Spinal cord (tissue), 10 donors: ENCODE data around the gene YY1. TPM values are rescaled to one million over a fixed set of nuclear protein-coding genes. Genes with fewer than 3 reads are reported as not detected.

Experiments used
- DNase-seq, 6 donors: peaks; one replicate each; pipeline versions ENCODE4 v3.0.0 to v3.0.0-alpha.2; 2013 to 2015; ENCODE audit warnings: low spot score in 6 of 6, low read depth in 4 of 6
- H3K27ac ChIP-seq: one replicate; pipeline ENCODE4 v1.5.1; 2013; ENCODE audit warnings: low read depth, low read length, control low read depth
- H3K27me3 ChIP-seq: one replicate; pipeline ENCODE4 v1.6.1; 2013; ENCODE audit warnings: low read length; ENCODE audit not compliant: control insufficient read depth, insufficient read depth
- H3K36me3 ChIP-seq: one replicate; pipeline ENCODE4 v1.6.1; 2013; ENCODE audit warnings: low read length; ENCODE audit not compliant: control insufficient read depth, insufficient read depth
- H3K4me1 ChIP-seq: one replicate; pipeline ENCODE4 v1.6.1; 2013; ENCODE audit warnings: low read length; ENCODE audit not compliant: control insufficient read depth, insufficient read depth
- H3K4me3 ChIP-seq: one replicate; pipeline ENCODE4 v1.5.1; 2013; ENCODE audit warnings: low read depth, low read length, control low read depth
- H3K9me3 ChIP-seq: one replicate; pipeline ENCODE4 v1.6.1; 2013; ENCODE audit warnings: low read length; ENCODE audit not compliant: control insufficient read depth, insufficient read depth
- WGBS: methylation state at CpG from one replicate; pipeline ENCODE4 v1.1.5; 2013; ENCODE audit warnings: missing lambda C conversion rate; ENCODE audit not compliant: insufficient coverage; 5-methylcytosine and 5-hydroxymethylcytosine counted together
- polyA plus RNA-seq, 2 donors: library from polyadenylated mRNA; unstranded; fragments of 120-200 nt; gene quantifications; one replicate each; pipeline ENCODE4 v1.2.1, GENCODE V29; 2013; ENCODE audit not compliant: insufficient read length in 2 of 2
- total RNA-seq, 2 donors: library from RNA; depleted of rRNA in 1 of 2; stranded (reverse); fragments of 120-200 nt in 1 of 2; fragments of >200 nt in 1 of 2; gene quantifications; one replicate each; pipeline versions ENCODE4 v1.2.3 to v1.2.4, GENCODE V29; 2013 to 2014
- donor health status: healthy.

YY1 gene
- total and polyA plus RNA-seq, 4 donors, result 55.0 to 83.7 (median 67.1) TPM

DNA sequence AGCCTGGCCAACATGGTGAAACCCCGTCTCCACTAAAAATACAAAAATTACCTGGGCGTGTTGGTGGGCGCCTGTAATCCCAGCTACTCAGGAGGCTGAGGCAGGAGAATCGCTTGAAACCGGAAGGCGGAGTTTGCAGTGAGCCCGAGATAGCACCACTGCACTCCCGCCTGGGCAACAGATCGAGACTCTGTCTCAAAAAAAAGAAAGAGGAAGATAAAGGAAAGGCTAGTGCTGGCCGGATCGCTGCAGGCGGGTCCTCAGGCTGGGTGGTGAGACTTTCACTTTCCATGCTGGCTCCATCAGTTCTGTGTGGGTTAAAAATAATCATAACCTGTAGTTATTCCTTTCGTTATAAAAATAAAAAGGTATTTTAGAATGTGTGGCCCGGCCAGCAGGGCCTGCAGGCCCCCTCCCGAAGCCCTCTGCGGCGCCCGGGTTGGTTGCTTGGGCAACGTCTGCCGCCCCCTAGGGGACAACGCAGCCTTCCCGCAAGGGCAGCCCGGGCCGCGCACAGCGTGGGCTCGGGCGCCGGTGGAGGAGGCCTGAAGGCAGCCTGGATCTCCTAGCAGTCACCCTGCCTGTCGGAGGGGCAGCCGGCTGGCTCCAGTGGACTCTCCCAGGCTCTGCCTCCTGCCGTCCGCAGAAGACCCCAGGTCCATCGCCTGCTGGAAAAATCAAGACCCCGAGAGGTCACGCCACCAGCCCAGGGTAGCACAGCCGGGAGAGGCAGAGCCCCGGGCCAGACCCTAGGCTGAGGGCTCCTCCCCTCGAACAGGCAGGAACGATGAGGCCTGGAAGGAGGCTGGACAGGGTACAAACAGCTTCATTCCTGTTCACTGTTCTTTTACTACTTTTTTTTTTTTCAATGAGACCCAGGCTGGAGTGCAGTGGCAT is 79.2 kb downstream of the YY1 start:
- H3K4me1 ChIP-seq, result peaks cover 9% of the 10 kb centered on the region
- H3K36me3 ChIP-seq, result no peaks in the 10 kb centered on the region
- H3K9me3 ChIP-seq, result no peaks in the 10 kb centered on the region
- peak overlapping the region; percentile 21 for H3K4me3 ChIP-seq
- no peak overlapping the region for H3K27ac ChIP-seq
- DNase-seq, result peak in 2 of 6 donors; percentile 18 to 60
- WGBS, result 29% methylated on average over 34 of the region's 40 CpGs
- H3K27me3 ChIP-seq, result no peaks in the 10 kb centered on the region

DNA sequence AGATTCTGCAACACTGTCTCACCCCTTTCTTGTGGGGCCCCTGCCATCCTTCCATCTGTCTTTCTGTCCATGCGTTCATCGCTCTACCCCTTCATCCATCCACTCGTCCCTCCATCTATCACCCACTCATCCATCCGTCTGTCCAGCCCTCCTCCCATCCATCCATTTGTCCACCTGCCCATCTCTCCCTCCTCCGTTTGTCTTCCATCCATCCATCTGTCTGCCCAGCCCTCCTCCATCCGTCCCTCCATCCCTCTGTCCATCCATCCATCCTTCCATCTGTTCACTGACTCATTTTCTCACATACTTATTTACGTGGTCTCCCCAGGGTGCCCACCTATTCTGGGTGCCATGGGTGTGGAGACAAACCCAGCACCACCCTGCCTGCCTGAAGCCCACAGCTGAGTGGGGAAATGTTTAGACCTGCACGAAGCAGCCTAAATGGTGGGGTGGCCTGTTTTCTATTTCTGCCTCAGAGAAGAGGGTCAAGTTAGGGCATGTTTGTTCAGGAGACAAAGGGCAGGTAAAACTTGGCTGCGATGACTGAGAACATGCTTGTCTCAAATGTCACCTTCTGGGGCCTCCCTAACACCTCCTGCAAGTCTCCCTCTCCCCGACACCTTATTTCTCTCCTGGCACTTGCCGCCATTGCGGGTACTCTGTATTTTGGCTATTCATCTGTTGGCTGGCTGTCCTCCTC is 81.4 kb downstream of the YY1 start:
- peaks cover 9% of the 10 kb centered on the region for H3K4me1 ChIP-seq
- no peak overlapping the region for H3K27ac ChIP-seq
- H3K9me3 ChIP-seq, result no peaks in the 10 kb centered on the region
- no peak for DNase-seq
- no peaks in the 10 kb centered on the region for H3K27me3 ChIP-seq
- WGBS, result 94% methylated on average over 11 of the region's 12 CpGs
- no peak overlapping the region for H3K4me3 ChIP-seq
- H3K36me3 ChIP-seq, result no peaks in the 10 kb centered on the region

GRCh38 chr14:100321473-100322137 is 82.7 kb downstream of the YY1 start:
- Histone ChIP-seq H3K4me3 (no peak overlapping the region), H3K27ac (no peak overlapping the region), H3K4me1 (peaks cover 9% of the 10 kb centered on the region), H3K36me3 (no peaks in the 10 kb centered on the region), H3K9me3 (no peaks in the 10 kb centered on the region), H3K27me3 (no peaks in the 10 kb centered on the region)
- no peak for DNase-seq
- WGBS, result 81% methylated on average over 9 of the region's 9 CpGs

GRCh38 chr14:100322138-100322957 is 83.4 kb downstream of the YY1 start:
- Histone ChIP-seq H3K9me3 (no peaks in the 10 kb centered on the region), H3K4me3 (no peak overlapping the region), H3K27ac (no peak overlapping the region), H3K27me3 (no peaks in the 10 kb centered on the region), H3K36me3 (no peaks in the 10 kb centered on the region), H3K4me1 (peaks cover 9% of the 10 kb centered on the region)
- WGBS, result 84% methylated on average over 13 of the region's 15 CpGs
- no peak for DNase-seq

DNA sequence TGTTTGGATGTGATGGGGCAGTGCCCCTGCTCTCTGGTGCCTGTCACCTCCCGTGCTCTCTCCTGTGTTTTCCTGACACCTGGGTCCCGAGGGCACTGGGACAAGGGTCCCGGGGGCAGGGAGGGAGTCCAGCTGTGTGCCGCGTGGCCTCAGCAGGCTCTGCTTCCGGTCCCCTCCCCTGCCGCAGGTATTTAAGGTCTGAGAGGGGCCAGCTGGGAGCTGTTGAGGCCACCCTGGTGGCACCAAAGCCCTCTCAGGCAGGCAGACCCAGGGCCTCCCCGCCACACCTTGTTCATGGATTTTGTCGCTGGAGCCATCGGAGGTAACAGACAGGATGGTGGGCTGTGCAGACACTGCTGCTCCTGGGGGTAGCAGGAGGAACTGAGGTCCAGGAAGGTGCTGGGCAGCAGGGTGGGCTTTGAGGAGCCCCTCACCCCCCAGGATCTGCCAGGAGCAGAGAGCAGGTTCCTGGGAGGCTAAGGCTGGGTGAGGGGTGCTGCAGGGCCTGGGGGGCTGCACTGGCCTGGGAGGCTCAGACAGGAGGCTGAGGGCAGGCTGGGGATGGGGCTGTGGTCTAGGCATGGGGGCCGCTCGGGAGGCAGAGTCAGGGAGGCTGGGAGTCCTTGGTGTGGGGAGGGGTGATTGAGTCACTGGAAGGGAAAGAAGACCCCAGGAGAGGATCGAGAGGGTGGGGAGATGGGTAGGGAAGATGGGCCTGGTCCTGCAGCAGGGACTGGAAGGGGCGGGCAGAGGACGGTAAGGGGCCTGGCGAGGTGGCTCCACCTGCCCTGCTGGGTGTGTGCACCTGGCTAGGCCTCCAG is 84.4 kb downstream of the YY1 start, which contains the start of gene SLC25A47:
TSS of gene SLC25A47 (plus strand) at position 219 of the 821 bp plus-strand sequence. CDS start at position 295, 76 bp downstream.
- Histone ChIP-seq H3K4me3 (no peak within 1 kb of the TSS), H3K36me3 (no peaks in the 10 kb centered on the region), H3K27me3 (no peaks in the 10 kb centered on the region), H3K27ac (no peak within 1 kb of the TSS), H3K4me1 (peaks cover 2% of the 10 kb centered on the region), H3K9me3 (no peaks in the 10 kb centered on the region)
- 85% methylated on average over 16 of the region's 16 CpGs for WGBS
- DNase-seq, result no peak

DNA sequence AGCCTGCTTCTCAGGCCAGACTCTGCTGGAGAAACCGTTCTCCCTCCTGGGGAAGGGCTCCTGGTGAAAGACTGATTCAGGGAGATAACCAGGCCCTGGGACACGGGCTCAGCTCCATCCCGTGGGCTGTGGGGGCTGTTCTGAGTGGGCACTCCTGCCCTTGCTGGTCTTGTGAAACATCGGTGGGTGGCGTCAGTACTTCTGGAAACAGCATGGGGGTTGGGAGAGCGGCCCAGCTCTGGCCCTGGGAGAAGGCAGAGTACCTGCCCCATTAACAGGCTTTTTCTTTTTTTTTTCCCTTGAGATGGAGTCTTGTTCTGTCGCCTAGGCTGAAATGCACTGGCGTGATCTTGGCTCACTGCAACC is 85.0 kb downstream of the YY1 start:
- Histone ChIP-seq H3K36me3 (peaks cover 1% of the 10 kb centered on the region), H3K9me3 (no peaks in the 10 kb centered on the region), H3K4me3 (no peak overlapping the region), H3K27me3 (no peaks in the 10 kb centered on the region), H3K4me1 (no peaks in the 10 kb centered on the region), H3K27ac (no peak overlapping the region)
- WGBS, result 86% methylated on average over 8 of the region's 8 CpGs
- DNase-seq, result no peak

GRCh38 chr14:100325231-100325632 is 86.3 kb downstream of the YY1 start:
- H3K27ac ChIP-seq, result no peak overlapping the region
- WGBS, result 71% methylated on average over 17 of the region's 17 CpGs
- no peak overlapping the region for H3K4me3 ChIP-seq
- DNase-seq, result no peak
- H3K27me3 ChIP-seq, result no peaks in the 10 kb centered on the region
- no peaks in the 10 kb centered on the region for H3K9me3 ChIP-seq
- peaks cover 9% of the 10 kb centered on the region for H3K36me3 ChIP-seq
- no peaks in the 10 kb centered on the region for H3K4me1 ChIP-seq

DNA sequence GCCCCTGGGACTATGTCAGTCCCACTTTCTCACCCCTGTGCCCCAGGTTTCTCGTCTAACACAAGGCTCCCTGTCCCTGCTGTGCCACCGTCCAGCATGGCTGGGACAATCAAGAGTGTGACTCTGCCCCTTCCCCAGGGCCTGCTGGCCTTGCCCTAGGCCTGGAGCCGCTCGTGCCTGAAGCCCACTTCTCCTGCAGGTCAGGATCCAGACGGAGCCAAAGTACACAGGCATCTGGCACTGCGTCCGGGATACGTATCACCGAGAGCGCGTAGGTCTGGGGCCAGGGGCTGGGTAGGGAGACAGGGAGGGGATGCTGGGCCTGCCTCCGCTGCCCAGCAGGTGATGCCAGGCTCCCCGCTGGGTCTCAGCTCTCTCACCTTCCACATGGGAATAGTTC is 87.0 kb downstream of the YY1 start:
- no peak for DNase-seq
- 87% methylated on average over 12 of the region's 13 CpGs for WGBS
- Histone ChIP-seq H3K36me3 (peaks cover 17% of the 10 kb centered on the region), H3K9me3 (no peaks in the 10 kb centered on the region), H3K27ac (no peak overlapping the region), H3K4me1 (no peaks in the 10 kb centered on the region), H3K27me3 (no peaks in the 10 kb centered on the region), H3K4me3 (no peak overlapping the region)
